H9 (cell line): ENCODE results near the gene TESK2. TPM values are rescaled to one million over a fixed set of nuclear protein-coding genes. Genes with fewer than 3 reads are reported as not detected.

Experiments
- DNase-seq: peaks from one replicate; pipeline ENCODE4 v3.0.0-alpha.2; 2017
- H2AFZ ChIP-seq: one replicate; pipeline ENCODE4 v1.6.1; 2013; ENCODE audit warnings: mild to moderate bottlenecking, low read length, control low read depth, moderate library complexity
- H2AK5ac ChIP-seq: 2 replicates; pipeline ENCODE4 v1.6.1; 2013; ENCODE audit warnings: low read length, control low read depth, mixed read lengths; ENCODE audit not compliant: insufficient read length
- H2BK120ac ChIP-seq: one replicate; pipeline ENCODE4 v1.6.1; 2013; ENCODE audit warnings: low read depth, mild to moderate bottlenecking, low read length, control low read depth, inconsistent platforms; ENCODE audit not compliant: poor library complexity, severe bottlenecking
- H2BK12ac ChIP-seq: 2 replicates; pipeline ENCODE4 v1.6.1; 2013; ENCODE audit warnings: low read length, control low read depth, mixed read lengths, low read depth; ENCODE audit not compliant: insufficient read length
- H2BK15ac ChIP-seq: 2 replicates; pipeline ENCODE4 v1.6.1; 2013; ENCODE audit warnings: low read depth, low read length, control low read depth
- H2BK20ac ChIP-seq: one replicate; pipeline ENCODE4 v1.6.1; 2013; ENCODE audit warnings: low read depth, mild to moderate bottlenecking, low read length, control low read depth, inconsistent platforms; ENCODE audit not compliant: poor library complexity, severe bottlenecking
- H2BK5ac ChIP-seq: 2 replicates; pipeline ENCODE4 v1.6.1; 2013; ENCODE audit warnings: low read length, control low read depth, mixed read lengths; ENCODE audit not compliant: insufficient read length
- H3K14ac ChIP-seq: 2 replicates; pipeline ENCODE4 v1.6.1; 2013; ENCODE audit warnings: low read length, control low read depth; ENCODE audit not compliant: insufficient read depth
- H3K18ac ChIP-seq: 2 replicates; pipeline ENCODE4 v1.6.1; 2013; ENCODE audit warnings: low read depth, mild to moderate bottlenecking, mixed read lengths, low read length, control low read depth; ENCODE audit not compliant: insufficient read length
- H3K23ac ChIP-seq: 2 replicates; pipeline ENCODE4 v1.6.1; 2013; ENCODE audit warnings: low read length, control low read depth, mixed read lengths, low read depth; ENCODE audit not compliant: insufficient read length
- H3K23me2 ChIP-seq: 2 replicates; pipeline ENCODE4 v1.6.1; 2013; ENCODE audit warnings: low read depth, mild to moderate bottlenecking, mixed read lengths, low read length, control low read depth; ENCODE audit not compliant: insufficient read length, poor library complexity, severe bottlenecking
- H3K27ac ChIP-seq: 2 replicates; pipeline ENCODE4 v1.5.1; 2013; ENCODE audit warnings: low read length, control low read depth, mixed read lengths, low read depth; ENCODE audit not compliant: insufficient read length
- H3K27me3 ChIP-seq: 2 replicates; pipeline ENCODE4 v1.6.1; 2013; ENCODE audit warnings: low read length, control low read depth, inconsistent platforms; ENCODE audit not compliant: insufficient read depth
- H3K4ac ChIP-seq: 2 replicates; pipeline ENCODE4 v1.6.1; 2013; ENCODE audit warnings: low read depth, mild to moderate bottlenecking, control low read depth, inconsistent platforms, low read length, moderate library complexity
- H3K4me1 ChIP-seq: 2 replicates; pipeline ENCODE4 v1.6.1; 2013; ENCODE audit warnings: low read length, control low read depth, inconsistent platforms; ENCODE audit not compliant: insufficient read depth
- H3K4me2 ChIP-seq: 2 replicates; pipeline ENCODE4 v1.6.1; 2013; ENCODE audit warnings: low read length, control low read depth, mixed read lengths; ENCODE audit not compliant: insufficient read length, insufficient read depth
- H3K56ac ChIP-seq: 2 replicates; pipeline ENCODE4 v1.6.1; 2013; ENCODE audit warnings: low read depth, mild to moderate bottlenecking, mixed read lengths, low read length, control low read depth; ENCODE audit not compliant: insufficient read length
- H3K79me1 ChIP-seq: 2 replicates; pipeline ENCODE4 v1.6.1; 2013; ENCODE audit warnings: low read depth, mild to moderate bottlenecking, moderate library complexity, low read length, control low read depth, inconsistent platforms; ENCODE audit not compliant: insufficient read depth, poor library complexity, severe bottlenecking
- H3K79me2 ChIP-seq: 2 replicates; pipeline ENCODE4 v1.6.1; 2013; ENCODE audit warnings: low read length, control low read depth, inconsistent platforms; ENCODE audit not compliant: insufficient read depth
- H3K9ac ChIP-seq: 2 replicates; pipeline ENCODE4 v1.6.1; 2013; ENCODE audit warnings: low read length, control low read depth, mixed read lengths; ENCODE audit not compliant: insufficient read length; ENCODE audit errors: extremely low read depth
- H3K9me3 ChIP-seq: one replicate; pipeline ENCODE4 v1.6.1; 2013; ENCODE audit warnings: low read depth, low read length, inconsistent platforms; ENCODE audit not compliant: control insufficient read depth
- H3T11ph ChIP-seq: one replicate; pipeline ENCODE4 v1.6.1; 2013; ENCODE audit warnings: mild to moderate bottlenecking, low read length, control low read depth, inconsistent platforms
- H4K20me1 ChIP-seq: one replicate; pipeline ENCODE4 v1.6.1; 2013; ENCODE audit not compliant: control insufficient read depth, insufficient read length, insufficient read depth
- H4K5ac ChIP-seq: 2 replicates; pipeline ENCODE4 v1.6.1; 2013; ENCODE audit warnings: low read depth, mild to moderate bottlenecking, mixed read lengths, low read length, control low read depth; ENCODE audit not compliant: insufficient read length
- H4K8ac ChIP-seq: replicated peaks from 2 replicates; pipeline ENCODE4 v1.6.1; 2013; ENCODE audit warnings: low read length, control low read depth, mixed read lengths, low read depth; ENCODE audit not compliant: insufficient read length
- H4K91ac ChIP-seq: 2 replicates; pipeline ENCODE4 v1.6.1; 2013; ENCODE audit warnings: low read depth, mild to moderate bottlenecking, moderate library complexity, mixed read lengths, low read length, control low read depth; ENCODE audit not compliant: insufficient read length
- H3K27ac Mint-ChIP-seq, 3 experiments: 2 replicates in 2 of 3; 3 replicates in 1 of 3; pipeline ENCODE4 v1.8.0; 2020 to 2021; ENCODE audit warnings: mixed read lengths in 3 of 3, mild to moderate bottlenecking in 1 of 3, moderate library complexity in 1 of 3
- H3K27me3 Mint-ChIP-seq: 2 replicates; pipeline ENCODE4 v1.8.0; 2021; ENCODE audit warnings: low read depth, mild to moderate bottlenecking, moderate library complexity, mixed read lengths
- H3K36me3 Mint-ChIP-seq, 3 experiments: 2 replicates in 2 of 3; 3 replicates in 1 of 3; pipeline ENCODE4 v1.8.0; 2020 to 2021; ENCODE audit warnings: low read depth in 3 of 3, mixed read lengths in 3 of 3; ENCODE audit not compliant: insufficient read depth in 1 of 3
- H3K4me1 Mint-ChIP-seq, 2 experiments: 2 replicates each; pipeline ENCODE4 v1.8.0; 2020; ENCODE audit warnings: mixed read lengths in 2 of 2
- H3K4me3 Mint-ChIP-seq, 2 experiments: 2 replicates in 1 of 2; 3 replicates in 1 of 2; pipeline ENCODE4 v1.8.0; 2020 to 2021; ENCODE audit warnings: mild to moderate bottlenecking in 2 of 2, mixed read lengths in 2 of 2, moderate library complexity in 1 of 2
- H3K9me3 Mint-ChIP-seq, 2 experiments: 2 replicates in 1 of 2; 3 replicates in 1 of 2; pipeline ENCODE4 v1.8.0; 2020; ENCODE audit warnings: mild to moderate bottlenecking in 2 of 2, mixed read lengths in 2 of 2, moderate library complexity in 1 of 2
- CTCF ChIP-seq: fragments of 200-600 bp; sonication (generic); conservative IDR thresholded peaks from 3 replicates; pipeline ENCODE4 v1.8.0; 2021; ENCODE audit warnings: antibody characterized with exemption, mild to moderate bottlenecking
- WGBS: extraction: QIAGEN DNeasy Blood & Tissue Kit; methylation state at CpG from one replicate; pipeline ENCODE4 v1.1.7; 2013; ENCODE audit warnings: missing lambda C conversion rate, low lambda C conversion rate, mixed read lengths; ENCODE audit not compliant: insufficient read length; ENCODE audit errors: extremely low coverage; 5-methylcytosine and 5-hydroxymethylcytosine counted together
- long read RNA-seq: library from polyadenylated mRNA; unstranded; transcript quantifications from one replicate; pipeline ENCODE4 v2.0.0, GENCODE V29; 2020
- total RNA-seq: library from RNA; stranded (reverse); gene quantifications from 2 replicates; pipeline ENCODE4 v1.2.1, GENCODE V29; 2021

TESK2 gene
- total RNA-seq, result 6.2 and 7.2 TPM in 2 replicates
- long read RNA-seq, transcript TESK2-202 (11 exons, 3,074 nt), result major isoform, 9 of 22 reads
- long read RNA-seq, partial matches to known transcripts, result 4 of 22 reads
- long read RNA-seq, other reads (novel, unspliced or antisense), result 9 of 22 reads

GRCh38 chr1:45490626-45491486 is at the start of gene TESK2:
Gene TESK2, minus strand, starts transcription at chr1:45491163. Its CDS starts 33,378 bp downstream, at chr1:45457785.
- DNase-seq, result peak; percentile 100
- no peak within 1 kb of the TSS for H3K18ac ChIP-seq
- H3K23me2 ChIP-seq, result peaks cover 10% of the 10 kb centered on the region
- no peaks in the 10 kb centered on the region for H3K9me3 Mint-ChIP-seq
- no peaks in the 10 kb centered on the region for H3K4me1 ChIP-seq
- H4K5ac ChIP-seq, result no peak within 1 kb of the TSS
- WGBS, result no CpG with 5 or more reads among the region's 64 CpGs
- no peak within 1 kb of the TSS for H2AFZ ChIP-seq
- no peak within 1 kb of the TSS for H2BK15ac ChIP-seq
- peak within 1 kb of the TSS; percentile 95 for H3K4me2 ChIP-seq
- H3K4ac ChIP-seq, result no peak within 1 kb of the TSS
- peaks cover 5% of the 10 kb centered on the region in 2 experiments for H3K4me1 Mint-ChIP-seq
- no peak within 1 kb of the TSS for H4K8ac ChIP-seq
- H3K9ac ChIP-seq, result peak within 1 kb of the TSS; percentile 74
- no peaks in the 10 kb centered on the region for H3K79me2 ChIP-seq
- H3K23ac ChIP-seq, result no peak within 1 kb of the TSS
- no peak within 1 kb of the TSS for H2BK120ac ChIP-seq
- no peak within 1 kb of the TSS for H3K4me3 Mint-ChIP-seq
- H3K27ac ChIP-seq, result no peak within 1 kb of the TSS
- H2BK5ac ChIP-seq, result no peak within 1 kb of the TSS
- H3K27ac Mint-ChIP-seq, result peak within 1 kb of the TSS in 1 of 3 experiments; percentile 31; a peak in 1 of 7 replicates
- no peak within 1 kb of the TSS for H2BK12ac ChIP-seq
- no peak within 1 kb of the TSS for H3K56ac ChIP-seq
- no peaks in the 10 kb centered on the region for H3K36me3 Mint-ChIP-seq
- H3K9me3 ChIP-seq, result no peaks in the 10 kb centered on the region
- H3K27me3 ChIP-seq, result no peaks in the 10 kb centered on the region
- H4K20me1 ChIP-seq, result no peaks in the 10 kb centered on the region
- no peak within 1 kb of the TSS for H3T11ph ChIP-seq
- peak within 1 kb of the TSS; percentile 51; the same call in 1 of the 2 replicates for H3K14ac ChIP-seq
- H4K91ac ChIP-seq, result no peak within 1 kb of the TSS
- no peak for TF ChIP-seq CTCF
- H3K79me1 ChIP-seq, result no peaks in the 10 kb centered on the region
- H2BK20ac ChIP-seq, result no peak within 1 kb of the TSS
- no peak within 1 kb of the TSS for H2AK5ac ChIP-seq
- H3K27me3 Mint-ChIP-seq, result peaks cover 3% of the 10 kb centered on the region
